C4-2B (cell line): ENCODE data around the gene TBKBP1.

Experiments used
- ZFX ChIP-seq: fragments of 450-650 bp; IDR thresholded peaks from 2 replicates; pipeline ENCODE4 v1.6.1; 2017
- TF ChIP-seq, protein P1 (sequence below): fragments of 450-650 bp; conservative IDR thresholded peaks from 2 replicates; pipeline ENCODE4 v1.5.1; 2017; ENCODE audit warnings: mild to moderate bottlenecking

DNA sequence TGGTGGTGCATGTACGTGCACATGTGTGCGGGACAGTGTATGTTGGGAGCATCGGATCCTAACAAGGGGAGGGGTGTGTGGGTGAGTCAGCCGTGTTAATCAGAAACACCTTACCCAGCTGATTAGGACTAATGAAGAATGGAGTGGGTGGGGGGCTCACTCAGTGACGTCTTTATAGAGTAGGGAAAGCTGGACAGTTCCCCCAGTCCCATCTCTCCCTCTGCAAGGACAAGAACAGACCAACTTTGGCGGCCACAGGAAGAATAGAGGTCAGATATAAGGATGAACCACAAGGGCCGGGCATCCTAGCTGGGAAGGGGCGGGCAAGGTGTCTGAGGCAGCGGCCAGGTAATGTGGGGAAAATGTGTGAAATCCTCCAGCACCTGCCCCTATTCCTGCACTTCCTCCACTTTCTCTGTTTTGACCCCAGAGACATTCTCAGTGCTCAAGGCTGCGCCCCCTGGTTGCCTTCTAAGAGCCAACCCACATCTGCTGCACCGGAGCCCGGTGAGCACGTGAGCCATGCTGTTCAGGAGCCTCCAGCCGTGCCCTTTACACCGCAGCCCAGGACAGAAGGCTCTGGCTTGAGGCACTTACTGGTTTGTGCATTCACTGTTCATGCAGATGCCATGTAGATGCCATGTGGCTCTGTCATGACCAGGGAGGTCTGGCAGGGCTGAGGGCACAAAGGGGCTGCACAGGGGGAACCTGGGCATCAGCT, 20.2 kb downstream of the TBKBP1 start:
- TF ChIP-seq, protein P1, sequence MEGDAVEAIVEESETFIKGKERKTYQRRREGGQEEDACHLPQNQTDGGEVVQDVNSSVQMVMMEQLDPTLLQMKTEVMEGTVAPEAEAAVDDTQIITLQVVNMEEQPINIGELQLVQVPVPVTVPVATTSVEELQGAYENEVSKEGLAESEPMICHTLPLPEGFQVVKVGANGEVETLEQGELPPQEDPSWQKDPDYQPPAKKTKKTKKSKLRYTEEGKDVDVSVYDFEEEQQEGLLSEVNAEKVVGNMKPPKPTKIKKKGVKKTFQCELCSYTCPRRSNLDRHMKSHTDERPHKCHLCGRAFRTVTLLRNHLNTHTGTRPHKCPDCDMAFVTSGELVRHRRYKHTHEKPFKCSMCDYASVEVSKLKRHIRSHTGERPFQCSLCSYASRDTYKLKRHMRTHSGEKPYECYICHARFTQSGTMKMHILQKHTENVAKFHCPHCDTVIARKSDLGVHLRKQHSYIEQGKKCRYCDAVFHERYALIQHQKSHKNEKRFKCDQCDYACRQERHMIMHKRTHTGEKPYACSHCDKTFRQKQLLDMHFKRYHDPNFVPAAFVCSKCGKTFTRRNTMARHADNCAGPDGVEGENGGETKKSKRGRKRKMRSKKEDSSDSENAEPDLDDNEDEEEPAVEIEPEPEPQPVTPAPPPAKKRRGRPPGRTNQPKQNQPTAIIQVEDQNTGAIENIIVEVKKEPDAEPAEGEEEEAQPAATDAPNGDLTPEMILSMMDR: no peak
- TF ChIP-seq ZFX: no peak
